ENCODE measurements around the gene IGSF5. TPM values are rescaled to one million over a fixed set of nuclear protein-coding genes. Genes with fewer than 3 reads are reported as not detected.
A peak's percentile ranks its signal among the peaks of the same experiment; 100 is the strongest.
"Not testable (repeated sequence)": the region's sequence is repeated elsewhere in the genome, so short reads cannot be mapped to it uniquely, and the experiment has no call there.

Gene IGSF5
- not detected for total RNA-seq

DNA sequence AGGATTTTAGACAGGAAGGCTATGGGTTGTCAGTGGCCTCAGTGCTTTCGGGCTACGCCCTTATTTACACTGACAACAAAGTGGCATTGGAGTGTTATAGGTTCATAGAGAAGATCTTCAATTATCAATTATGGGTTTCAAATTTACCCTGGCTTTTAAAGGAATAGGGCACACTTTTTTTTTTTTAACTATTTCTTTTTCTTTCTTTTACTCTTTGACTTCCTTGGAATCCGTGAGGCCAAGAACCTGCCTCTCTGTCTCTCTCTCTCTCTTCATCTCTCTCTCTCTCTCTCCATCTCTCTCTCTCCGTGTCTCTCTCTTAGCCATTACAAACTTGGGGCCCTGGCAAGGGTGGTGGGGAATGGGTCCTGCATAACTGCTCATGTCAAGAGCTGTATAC is at the start of gene IGSF5:
Gene IGSF5 (plus strand): TSS at position 301 of the 400 bp plus-strand sequence. CDS start 327 bp downstream, outside the sequence.
- not testable (repeated sequence) for DNase-seq (ENCODE audit: low spot score); ATAC-seq

DNA sequence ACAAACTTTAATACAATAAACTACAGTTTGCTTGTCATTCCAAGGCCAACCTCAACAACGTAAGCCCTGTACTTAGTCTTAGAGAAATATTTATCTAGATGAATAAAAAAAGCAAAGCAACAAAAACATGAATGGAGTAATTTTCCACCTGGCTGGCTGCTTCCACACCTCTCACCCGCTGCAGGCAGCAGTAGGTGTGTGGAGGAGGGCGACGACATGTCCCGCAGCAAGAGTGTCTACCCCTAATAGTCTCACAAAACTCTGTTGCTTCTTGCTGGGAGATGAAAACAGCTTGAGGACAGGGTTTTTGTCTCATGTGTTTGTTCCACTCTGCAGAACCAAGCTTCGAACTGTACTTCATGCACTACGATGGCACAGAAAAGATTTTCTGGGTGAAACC is 48.8 kb upstream of the IGSF5 start:
- DNase-seq (ENCODE audit: low spot score) (no peak), ATAC-seq (no peak)

DNA sequence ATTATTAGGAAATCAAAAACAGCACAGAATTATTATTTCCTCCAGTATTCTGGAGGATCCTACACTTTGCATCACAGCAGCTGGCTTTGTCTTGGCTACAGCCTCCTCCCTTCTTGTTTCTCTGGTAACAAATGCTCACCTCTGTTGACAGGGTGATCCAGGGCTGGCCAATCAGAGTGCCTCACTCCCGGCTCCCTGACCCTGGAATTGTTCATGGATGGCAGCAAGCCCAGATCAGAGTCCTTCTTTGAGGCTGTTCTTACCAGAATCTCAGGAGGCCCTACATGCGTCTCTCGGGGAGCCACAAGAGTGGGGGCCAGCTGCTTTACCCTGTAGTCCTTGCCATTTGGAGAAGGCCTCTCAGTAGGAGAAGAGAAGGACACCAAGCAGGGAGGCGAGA is 48.4 kb upstream of the IGSF5 start:
- DNase-seq (ENCODE audit: low spot score) (no peak), ATAC-seq (no peak)

GRCh38 chr21:39700318-39700717 is 44.7 kb upstream of the IGSF5 start:
- ATAC-seq (no peak), DNase-seq (ENCODE audit: low spot score) (no peak)

GRCh38 chr21:39703578-39703977 is 41.4 kb upstream of the IGSF5 start:
- no peak for DNase-seq (ENCODE audit: low spot score)
- no peak for ATAC-seq

DNA sequence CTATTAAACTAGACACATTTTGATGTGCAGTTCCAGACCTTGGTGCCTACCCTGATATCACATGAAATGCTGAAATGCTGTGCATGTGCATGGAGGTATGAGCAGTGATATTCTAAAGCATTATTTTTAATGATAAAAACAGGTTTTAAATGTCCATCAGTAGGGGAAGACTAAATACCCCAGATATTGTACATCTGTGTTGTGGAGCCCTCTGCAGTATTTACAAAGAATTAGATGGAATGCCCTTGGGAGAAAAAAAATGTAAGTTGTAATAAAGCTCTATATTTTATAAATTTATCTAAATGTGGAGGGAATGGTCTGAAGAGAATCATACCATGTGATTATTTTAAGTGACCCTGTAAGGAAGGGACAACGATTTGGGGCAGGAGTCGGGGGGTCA is 39.1 kb upstream of the IGSF5 start:
- DNase-seq (ENCODE audit: low spot score) (no peak), ATAC-seq (no peak)

GRCh38 chr21:39707316-39707715 is 37.7 kb upstream of the IGSF5 start:
- DNase-seq (ENCODE audit: low spot score) (no peak), ATAC-seq (no peak)

- no peak for ATAC-seq
- DNase-seq (ENCODE audit: low spot score): no peak
Measured at GRCh38 chr21:39710866-39711265, 34.1 kb upstream of the IGSF5 start.

DNA sequence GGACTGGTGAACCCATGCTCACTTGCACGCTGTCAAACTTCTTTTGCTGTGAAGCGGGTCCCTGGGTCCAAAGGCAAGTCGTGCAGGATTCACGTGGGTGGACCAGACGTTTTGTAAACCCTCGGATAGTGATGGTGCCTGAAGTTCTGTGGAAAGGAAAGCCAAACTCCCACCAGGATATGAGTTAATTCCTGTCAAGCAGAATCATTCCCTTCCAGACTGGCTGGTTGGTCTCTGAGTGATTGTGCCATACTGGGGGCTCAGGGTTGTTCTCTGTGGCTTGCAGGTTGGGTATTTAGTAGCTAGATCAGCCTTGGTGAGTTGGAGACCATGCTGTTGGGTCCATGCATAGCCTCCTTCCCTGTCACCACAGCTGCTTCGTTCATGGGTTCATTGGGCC is 32.7 kb upstream of the IGSF5 start:
- ATAC-seq (no peak), DNase-seq (ENCODE audit: low spot score) (no peak)

DNA sequence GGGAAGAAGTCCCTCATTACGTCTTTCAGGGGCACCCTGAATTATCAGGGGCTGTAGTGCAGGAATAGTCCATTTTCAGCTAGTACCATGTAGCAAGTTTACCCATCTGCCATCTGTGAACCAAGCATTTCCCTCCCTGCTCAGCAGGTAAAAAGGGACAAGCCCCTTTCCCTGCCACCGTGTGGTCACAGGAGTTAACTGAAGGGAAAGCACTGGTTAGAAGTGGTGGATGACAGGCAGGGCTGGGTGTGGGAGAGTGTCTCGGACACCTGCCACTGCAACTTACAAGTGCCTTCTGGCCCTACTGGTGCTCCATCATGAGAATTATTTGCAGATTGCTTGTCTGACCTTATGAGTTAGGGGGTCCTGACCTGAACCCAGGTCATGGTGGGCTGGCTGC is 32.0 kb upstream of the IGSF5 start:
- no peak for DNase-seq (ENCODE audit: low spot score)
- ATAC-seq: no peak

GRCh38 chr21:39713905-39714304 is 31.1 kb upstream of the IGSF5 start:
- DNase-seq (ENCODE audit: low spot score) (no peak), ATAC-seq (no peak)

- DNase-seq (ENCODE audit: low spot score) (no peak), ATAC-seq (no peak)
Measured at GRCh38 chr21:39714331-39714730, 30.7 kb upstream of the IGSF5 start.

DNA sequence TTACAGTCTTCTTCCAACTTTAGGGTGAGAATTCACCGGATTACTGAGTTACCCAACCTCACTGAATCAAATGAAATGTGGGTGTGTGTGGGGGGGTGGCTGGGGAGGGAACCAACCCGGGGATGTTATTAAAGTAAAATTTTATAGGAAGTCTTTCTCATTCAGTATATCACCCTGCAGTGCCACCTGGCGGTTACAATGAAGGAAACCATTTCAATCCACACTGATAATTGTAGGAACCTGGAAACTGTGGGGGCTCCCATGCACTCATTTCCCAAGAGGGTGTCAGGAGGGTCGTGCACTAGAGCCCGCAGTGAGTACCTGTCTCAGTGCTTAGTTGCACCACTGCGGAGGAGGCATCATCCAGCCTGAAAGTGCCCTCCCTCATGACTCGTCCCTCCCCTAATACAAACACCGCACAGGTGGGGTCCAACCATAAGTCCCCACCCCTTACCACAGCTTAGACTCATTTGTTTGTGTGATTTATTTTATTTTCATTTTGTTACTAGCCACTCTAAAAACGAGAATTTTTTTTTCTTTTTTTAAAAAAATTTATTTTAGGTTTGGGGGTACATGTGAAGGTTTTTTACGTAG is 29.1 kb upstream of the IGSF5 start:
- DNase-seq (ENCODE audit: low spot score): peak; percentile 53
- peak; percentile 75 for ATAC-seq

- ATAC-seq: no peak
- DNase-seq (ENCODE audit: low spot score): no peak
Measured at GRCh38 chr21:39720126-39720778, 24.7 kb upstream of the IGSF5 start.

- DNase-seq (ENCODE audit: low spot score): no peak
- ATAC-seq: no peak
Measured at GRCh38 chr21:39721885-39722284, 23.1 kb upstream of the IGSF5 start.

- no peak for DNase-seq (ENCODE audit: low spot score)
- no peak for ATAC-seq
Measured at GRCh38 chr21:39724944-39725343, 20.0 kb upstream of the IGSF5 start.

DNA sequence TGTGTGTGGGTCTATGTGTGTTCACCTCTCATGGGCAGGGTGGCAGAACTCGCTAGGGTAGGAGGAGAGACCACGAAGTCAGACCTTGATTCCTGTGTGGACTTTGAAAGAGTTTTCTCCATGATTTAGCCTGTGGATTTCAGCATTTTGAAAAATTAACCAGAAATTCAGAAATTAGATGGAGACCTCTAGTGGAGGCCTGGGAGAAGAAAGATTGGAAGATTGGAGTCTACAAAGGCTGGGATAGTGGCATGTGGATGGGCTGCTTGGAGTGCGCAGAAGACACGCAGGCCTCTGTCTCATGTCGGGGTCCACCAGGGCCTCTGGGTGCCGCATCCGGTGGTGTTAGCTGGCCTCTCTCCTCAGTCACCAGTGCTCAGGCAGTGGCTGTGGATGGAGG is 18.9 kb upstream of the IGSF5 start:
- no peak for ATAC-seq
- no peak for DNase-seq (ENCODE audit: low spot score)

- no peak for DNase-seq (ENCODE audit: low spot score)
- ATAC-seq: no peak
Measured at GRCh38 chr21:39727401-39728120, 17.4 kb upstream of the IGSF5 start.

GRCh38 chr21:39728341-39728740 is 16.6 kb upstream of the IGSF5 start:
- ATAC-seq: no peak
- DNase-seq (ENCODE audit: low spot score): no peak

DNA sequence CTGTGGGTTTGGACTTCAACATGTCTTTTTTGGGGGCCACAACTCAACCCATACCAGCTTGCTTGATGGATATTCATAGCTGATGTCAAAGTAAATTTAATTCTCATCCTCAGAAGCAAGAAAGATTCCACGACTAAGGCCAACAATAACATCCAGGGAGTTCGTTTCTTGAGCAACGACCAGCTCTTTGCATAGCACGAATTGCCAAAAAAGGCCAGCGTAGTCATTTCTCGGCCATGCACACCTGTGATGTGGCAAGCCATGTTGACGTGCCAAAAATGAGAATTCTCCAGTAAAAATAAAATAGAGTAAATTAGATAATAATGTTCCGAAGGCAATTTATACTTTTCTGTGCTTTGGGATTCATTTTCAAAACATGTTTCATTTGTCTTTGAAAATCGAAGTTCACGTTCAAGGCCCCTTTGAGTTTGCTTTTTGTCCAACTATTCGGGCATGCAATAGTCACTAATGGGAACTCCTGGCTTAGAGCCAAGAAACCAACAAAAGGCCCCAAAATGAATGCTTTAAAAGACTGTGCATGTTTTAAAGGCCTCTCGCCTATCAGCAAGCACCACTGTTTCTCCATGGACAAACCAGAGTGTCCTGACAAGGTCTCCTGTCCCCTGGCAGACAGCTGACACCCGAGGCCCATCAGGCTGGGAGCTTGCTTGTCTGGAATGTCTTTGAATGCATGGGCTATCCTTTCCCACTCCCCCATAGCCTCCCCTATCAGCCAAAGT is 14.4 kb upstream of the IGSF5 start:
- ATAC-seq (no peak), DNase-seq (ENCODE audit: low spot score) (no peak)

GRCh38 chr21:39736716-39737115 is 8.3 kb upstream of the IGSF5 start:
- DNase-seq (ENCODE audit: low spot score): no peak
- no peak for ATAC-seq
